Adrenal gland (tissue), 5 donors: Measurements from ENCODE around the gene SLC30A7.

ENCODE experiments used
- POLR2A ChIP-seq, 2 donors: fragments of 450-650 bp; IDR thresholded peaks; one replicate each; pipeline ENCODE4 v1.6.1; 2017; ENCODE audit warnings: antibody characterized with exemption in 2 of 2, mild to moderate bottlenecking in 2 of 2, moderate library complexity in 1 of 2
- TF ChIP-seq, protein P1 (sequence below), 6 experiments: fragments of 450-650 bp in 4 of 6; fragments of 200-600 bp in 2 of 6; sonication (generic) in 1 of 6; IDR thresholded peaks; 1 replicate in 5 of 6; 2 replicates in 1 of 6; pipeline versions ENCODE4 v1.5.1 to v1.8.0; 2016 to 2021; ENCODE audit warnings: antibody characterized with exemption in 6 of 6, mild to moderate bottlenecking in 2 of 6, moderate library complexity in 1 of 6
- donor health status: DM: no; HTN: no; CAD: no.

DNA sequence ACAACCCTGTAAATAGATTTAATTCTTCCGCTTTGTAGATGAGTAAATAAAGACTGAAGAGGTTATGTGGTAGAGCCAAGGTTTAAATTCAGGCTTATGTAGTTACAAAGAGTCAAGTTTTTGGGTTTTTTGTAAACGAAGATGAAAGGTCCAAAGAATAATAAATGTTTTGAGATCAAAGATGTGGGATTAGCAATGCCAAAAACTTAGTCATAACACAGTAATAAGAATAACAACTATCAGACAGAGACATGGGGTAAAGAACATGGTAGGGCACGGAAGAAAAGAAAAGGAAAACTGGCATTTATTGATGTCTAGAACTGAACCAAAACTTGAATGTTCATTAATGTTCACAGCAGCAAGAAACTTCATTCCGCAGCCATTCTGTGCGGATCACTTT is 44.2 kb upstream of the SLC30A7 start:
- TF ChIP-seq POLR2A (IDR thresholded peaks at IDR 0.05), result no peak
- TF ChIP-seq, protein P1, sequence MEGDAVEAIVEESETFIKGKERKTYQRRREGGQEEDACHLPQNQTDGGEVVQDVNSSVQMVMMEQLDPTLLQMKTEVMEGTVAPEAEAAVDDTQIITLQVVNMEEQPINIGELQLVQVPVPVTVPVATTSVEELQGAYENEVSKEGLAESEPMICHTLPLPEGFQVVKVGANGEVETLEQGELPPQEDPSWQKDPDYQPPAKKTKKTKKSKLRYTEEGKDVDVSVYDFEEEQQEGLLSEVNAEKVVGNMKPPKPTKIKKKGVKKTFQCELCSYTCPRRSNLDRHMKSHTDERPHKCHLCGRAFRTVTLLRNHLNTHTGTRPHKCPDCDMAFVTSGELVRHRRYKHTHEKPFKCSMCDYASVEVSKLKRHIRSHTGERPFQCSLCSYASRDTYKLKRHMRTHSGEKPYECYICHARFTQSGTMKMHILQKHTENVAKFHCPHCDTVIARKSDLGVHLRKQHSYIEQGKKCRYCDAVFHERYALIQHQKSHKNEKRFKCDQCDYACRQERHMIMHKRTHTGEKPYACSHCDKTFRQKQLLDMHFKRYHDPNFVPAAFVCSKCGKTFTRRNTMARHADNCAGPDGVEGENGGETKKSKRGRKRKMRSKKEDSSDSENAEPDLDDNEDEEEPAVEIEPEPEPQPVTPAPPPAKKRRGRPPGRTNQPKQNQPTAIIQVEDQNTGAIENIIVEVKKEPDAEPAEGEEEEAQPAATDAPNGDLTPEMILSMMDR (IDR thresholded peaks at IDR 0.05), result no peak
